ENCODE measurements around the gene SI. TPM values are rescaled to one million over a fixed set of nuclear protein-coding genes. Genes with fewer than 3 reads are reported as not detected.

SI gene
- total RNA-seq, 1 donor from 2014 or later, result not detected

DNA sequence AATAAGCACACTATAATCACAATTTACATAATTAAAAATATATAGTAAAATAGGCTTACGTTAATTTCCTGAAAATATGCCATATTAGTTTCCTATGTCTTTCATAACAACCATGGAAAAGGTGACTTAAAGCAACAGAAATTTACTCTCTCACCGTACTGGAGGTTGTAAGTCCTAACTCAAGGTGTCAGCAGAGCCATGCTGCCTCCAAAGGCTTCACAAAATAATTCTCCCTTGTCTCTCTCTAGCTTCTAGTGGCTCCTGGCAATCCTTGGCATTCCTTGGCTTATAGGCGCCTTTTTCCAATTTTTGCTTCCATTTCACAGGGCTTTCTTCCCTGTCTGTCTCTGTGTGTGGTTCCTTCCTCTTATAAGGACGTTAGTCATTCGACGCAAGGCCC, 7.6 kb downstream of the SI start:
- DNase-seq (ENCODE audit: low spot score), result peak; percentile 28
- no peak overlapping the region for H3K9ac ChIP-seq
- no peaks in the 10 kb centered on the region for H3K9me3 Mint-ChIP-seq

DNA sequence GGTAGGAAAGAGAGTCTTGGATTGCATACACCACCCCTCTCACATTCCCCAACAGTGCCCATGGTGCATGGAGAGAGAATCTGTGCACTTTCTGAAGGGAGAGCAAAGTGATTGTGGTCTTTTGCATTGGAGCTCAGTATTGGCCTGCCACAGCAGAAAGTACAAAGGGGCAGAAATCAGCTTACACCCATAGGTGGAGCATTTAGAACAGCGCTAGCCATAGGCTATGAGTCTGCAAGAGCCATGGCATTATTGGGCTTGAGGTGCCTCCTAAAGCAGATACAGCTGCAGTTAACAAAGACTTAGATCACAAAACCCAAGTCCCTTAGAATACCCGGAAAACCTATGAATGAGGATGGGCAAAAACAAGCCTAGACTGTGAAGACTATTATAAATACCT, 21.8 kb downstream of the SI start:
- H3K9ac ChIP-seq, result no peak overlapping the region
- H3K4me1 Mint-ChIP-seq, result no peaks in the 10 kb centered on the region
- no peaks in the 10 kb centered on the region for H3K9me3 Mint-ChIP-seq
- H3K27me3 Mint-ChIP-seq (ENCODE audit: insufficient read depth, low read depth), result no peaks in the 10 kb centered on the region
- no peaks in the 10 kb centered on the region for H3K9me3 ChIP-seq (ENCODE audit: low read depth)
- no peaks in the 10 kb centered on the region for H3K36me3 ChIP-seq
- H3K36me3 Mint-ChIP-seq, result no peaks in the 10 kb centered on the region
- no peak overlapping the region for H3K27ac ChIP-seq
- no peaks in the 10 kb centered on the region for H3K27me3 ChIP-seq
- H4K20me1 ChIP-seq (ENCODE audit: low read depth), result no peaks in the 10 kb centered on the region
- TF ChIP-seq EZH2 (IDR thresholded peaks at IDR 0.05) (no peak), EZH2phosphoT487 (IDR thresholded peaks at IDR 0.05) (no peak)
- TF ChIP-seq, protein P1, sequence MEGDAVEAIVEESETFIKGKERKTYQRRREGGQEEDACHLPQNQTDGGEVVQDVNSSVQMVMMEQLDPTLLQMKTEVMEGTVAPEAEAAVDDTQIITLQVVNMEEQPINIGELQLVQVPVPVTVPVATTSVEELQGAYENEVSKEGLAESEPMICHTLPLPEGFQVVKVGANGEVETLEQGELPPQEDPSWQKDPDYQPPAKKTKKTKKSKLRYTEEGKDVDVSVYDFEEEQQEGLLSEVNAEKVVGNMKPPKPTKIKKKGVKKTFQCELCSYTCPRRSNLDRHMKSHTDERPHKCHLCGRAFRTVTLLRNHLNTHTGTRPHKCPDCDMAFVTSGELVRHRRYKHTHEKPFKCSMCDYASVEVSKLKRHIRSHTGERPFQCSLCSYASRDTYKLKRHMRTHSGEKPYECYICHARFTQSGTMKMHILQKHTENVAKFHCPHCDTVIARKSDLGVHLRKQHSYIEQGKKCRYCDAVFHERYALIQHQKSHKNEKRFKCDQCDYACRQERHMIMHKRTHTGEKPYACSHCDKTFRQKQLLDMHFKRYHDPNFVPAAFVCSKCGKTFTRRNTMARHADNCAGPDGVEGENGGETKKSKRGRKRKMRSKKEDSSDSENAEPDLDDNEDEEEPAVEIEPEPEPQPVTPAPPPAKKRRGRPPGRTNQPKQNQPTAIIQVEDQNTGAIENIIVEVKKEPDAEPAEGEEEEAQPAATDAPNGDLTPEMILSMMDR (IDR thresholded peaks at IDR 0.05), result no peak
- no peak overlapping the region for H3K4me2 ChIP-seq
- H3K4me3 ChIP-seq, result no peak overlapping the region
- H3K4me1 ChIP-seq, result no peaks in the 10 kb centered on the region
- no peak overlapping the region for H3K4me3 Mint-ChIP-seq
- H2AFZ ChIP-seq (replicated peaks), result peak overlapping the region; percentile 35
- no peak overlapping the region for H3K27ac Mint-ChIP-seq
- peak; percentile 12 for DNase-seq (ENCODE audit: low spot score)
- no peaks in the 10 kb centered on the region for H3K79me2 ChIP-seq (ENCODE audit: low read depth)
- H3F3A ChIP-seq (ENCODE audit: low read depth), result no peaks in the 10 kb centered on the region

More for the DNA sequence above, 7.6 kb downstream of the SI start:
- Histone ChIP-seq H2AFZ (replicated peaks) (no peak overlapping the region), H3K4me3 (no peak overlapping the region), H3K79me2 (ENCODE audit: low read depth) (no peaks in the 10 kb centered on the region), H3K4me2 (no peak overlapping the region), H3K9me3 (ENCODE audit: low read depth) (no peaks in the 10 kb centered on the region), H3K27me3 (no peaks in the 10 kb centered on the region), H3K27ac (no peak overlapping the region), H4K20me1 (ENCODE audit: low read depth) (no peaks in the 10 kb centered on the region), H3F3A (ENCODE audit: low read depth) (no peaks in the 10 kb centered on the region), H3K4me1 (no peaks in the 10 kb centered on the region), H3K36me3 (no peaks in the 10 kb centered on the region)
- Mint-ChIP-seq H3K36me3 (no peaks in the 10 kb centered on the region), H3K27ac (no peak overlapping the region), H3K4me1 (no peaks in the 10 kb centered on the region), H3K4me3 (no peak overlapping the region), H3K27me3 (ENCODE audit: insufficient read depth, low read depth) (no peaks in the 10 kb centered on the region)
- TF ChIP-seq EZH2 (IDR thresholded peaks at IDR 0.05), result no peak
- TF ChIP-seq, protein P1 (IDR thresholded peaks at IDR 0.05), result no peak
- TF ChIP-seq EZH2phosphoT487 (IDR thresholded peaks at IDR 0.05), result no peak

DNA sequence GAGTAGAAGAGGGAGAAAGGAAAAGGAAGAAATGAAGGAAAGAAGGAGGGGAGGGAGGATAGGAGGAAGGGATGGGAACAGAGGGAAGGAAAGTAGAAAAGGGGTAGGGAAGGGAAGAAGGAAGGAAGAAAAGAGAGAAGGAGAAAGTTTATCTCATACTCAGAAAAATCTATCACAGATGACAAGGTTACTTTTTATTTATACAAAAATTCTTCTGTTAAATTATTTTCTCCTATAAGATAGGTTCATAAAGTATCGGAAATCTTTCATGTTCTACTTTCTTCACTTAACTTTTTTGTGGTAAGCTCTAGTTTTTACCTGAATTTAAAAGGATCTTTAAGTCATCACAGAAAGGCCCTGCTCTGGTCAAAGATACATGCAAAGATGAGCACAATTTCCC, 38.1 kb downstream of the SI start:
- H3K27ac Mint-ChIP-seq, result no peak overlapping the region
- H3K36me3 Mint-ChIP-seq, result no peaks in the 10 kb centered on the region
- Histone ChIP-seq H3K4me1 (no peaks in the 10 kb centered on the region), H2AFZ (replicated peaks) (no peak overlapping the region), H3K9ac (no peak overlapping the region), H3K4me3 (no peak overlapping the region), H3K27ac (no peak overlapping the region), H3K9me3 (ENCODE audit: low read depth) (no peaks in the 10 kb centered on the region), H4K20me1 (ENCODE audit: low read depth) (no peaks in the 10 kb centered on the region), H3F3A (ENCODE audit: low read depth) (no peaks in the 10 kb centered on the region), H3K4me2 (no peak overlapping the region), H3K27me3 (no peaks in the 10 kb centered on the region), H3K36me3 (no peaks in the 10 kb centered on the region), H3K79me2 (ENCODE audit: low read depth) (no peaks in the 10 kb centered on the region)
- no peak overlapping the region for H3K4me3 Mint-ChIP-seq
- DNase-seq (ENCODE audit: low spot score), result no peak
- no peaks in the 10 kb centered on the region for H3K4me1 Mint-ChIP-seq
- H3K9me3 Mint-ChIP-seq, result no peaks in the 10 kb centered on the region
- TF ChIP-seq EZH2phosphoT487 (IDR thresholded peaks at IDR 0.05) (no peak), EZH2 (IDR thresholded peaks at IDR 0.05) (no peak)
- TF ChIP-seq, protein P1 (IDR thresholded peaks at IDR 0.05), result no peak
- no peaks in the 10 kb centered on the region for H3K27me3 Mint-ChIP-seq (ENCODE audit: insufficient read depth, low read depth)

Data from neural progenitor cell (in vitro differentiated cells).